OCI-LY3 (cell line): Measurements from ENCODE around the gene PLXNC1.

Experiments
- CTCF ChIP-seq: fragments of 200-600, 300-600 bp; sonication (generic); IDR thresholded peaks from 2 replicates; pipeline ENCODE4 v1.5.1; 2014; ENCODE audit warnings: antibody characterized with exemption, low read length, low read depth
- EZH2phosphoT487 ChIP-seq: fragments of 200-600 bp; shearing (Covaris generic); IDR thresholded peaks from 2 replicates; pipeline ENCODE4 v1.6.1; 2018; ENCODE audit warnings: antibody characterized with exemption, mixed run types, low read depth

GRCh38 chr12:94195483-94195882 is 47.1 kb downstream of the PLXNC1 start:
- no peak for TF ChIP-seq CTCF
- TF ChIP-seq EZH2phosphoT487 = no peak
